Esophagus muscularis mucosa (tissue), 3 donors: Measurements from ENCODE around the gene GPR87.

ENCODE experiments used
- EP300 ChIP-seq: sonication (generic); formaldehyde crosslinking; IDR thresholded peaks from one replicate; pipeline ENCODE4 v1.6.1; 2017; ENCODE audit warnings: antibody characterized with exemption
- POLR2A ChIP-seq: fragments of 450-650 bp; IDR thresholded peaks from one replicate; pipeline ENCODE4 v1.6.1; 2017; ENCODE audit warnings: antibody characterized with exemption, moderate library complexity, mild to moderate bottlenecking, low read depth
- POLR2AphosphoS5 ChIP-seq, 2 donors: sonication (generic); formaldehyde crosslinking; IDR thresholded peaks; one replicate each; pipeline ENCODE4 v1.6.1; 2017; ENCODE audit warnings: antibody characterized with exemption in 2 of 2

GRCh38 chr3:151319628-151320027 is 3.0 kb upstream of the GPR87 start:
- TF ChIP-seq POLR2A (no peak), EP300 (no peak), POLR2AphosphoS5 (IDR thresholded peaks at IDR 0.05) (no peak)
